GM06990 (cell line): ENCODE measurements around the gene TNFSF12.

ENCODE experiments used
- DNase-seq: peaks from one replicate; pipeline ENCODE4 v3.0.0-alpha.2; 2011; ENCODE audit not compliant: insufficient read length; ENCODE audit errors: extremely low read depth
- H3K27me3 ChIP-seq: replicated peaks from 2 replicates; pipeline ENCODE4 v1.6.0; 2011; ENCODE audit warnings: low read length; ENCODE audit not compliant: control insufficient read depth, insufficient read depth
- H3K36me3 ChIP-seq: 2 replicates; pipeline ENCODE4 v1.5.1; 2011; ENCODE audit warnings: low read length; ENCODE audit not compliant: control insufficient read depth, insufficient read depth
- H3K4me3 ChIP-seq: replicated peaks from 2 replicates; pipeline ENCODE4 v1.5.1; 2011; ENCODE audit warnings: low read depth, mild to moderate bottlenecking, control low read depth, low read length
- CTCF ChIP-seq: IDR thresholded peaks from 2 replicates; pipeline ENCODE4 v1.5.1; 2011; ENCODE audit warnings: low read length, control low read depth, mild to moderate bottlenecking, inconsistent platforms; ENCODE audit not compliant: insufficient read depth, poor library complexity, severe bottlenecking

The TNFSF12 gene

DNA sequence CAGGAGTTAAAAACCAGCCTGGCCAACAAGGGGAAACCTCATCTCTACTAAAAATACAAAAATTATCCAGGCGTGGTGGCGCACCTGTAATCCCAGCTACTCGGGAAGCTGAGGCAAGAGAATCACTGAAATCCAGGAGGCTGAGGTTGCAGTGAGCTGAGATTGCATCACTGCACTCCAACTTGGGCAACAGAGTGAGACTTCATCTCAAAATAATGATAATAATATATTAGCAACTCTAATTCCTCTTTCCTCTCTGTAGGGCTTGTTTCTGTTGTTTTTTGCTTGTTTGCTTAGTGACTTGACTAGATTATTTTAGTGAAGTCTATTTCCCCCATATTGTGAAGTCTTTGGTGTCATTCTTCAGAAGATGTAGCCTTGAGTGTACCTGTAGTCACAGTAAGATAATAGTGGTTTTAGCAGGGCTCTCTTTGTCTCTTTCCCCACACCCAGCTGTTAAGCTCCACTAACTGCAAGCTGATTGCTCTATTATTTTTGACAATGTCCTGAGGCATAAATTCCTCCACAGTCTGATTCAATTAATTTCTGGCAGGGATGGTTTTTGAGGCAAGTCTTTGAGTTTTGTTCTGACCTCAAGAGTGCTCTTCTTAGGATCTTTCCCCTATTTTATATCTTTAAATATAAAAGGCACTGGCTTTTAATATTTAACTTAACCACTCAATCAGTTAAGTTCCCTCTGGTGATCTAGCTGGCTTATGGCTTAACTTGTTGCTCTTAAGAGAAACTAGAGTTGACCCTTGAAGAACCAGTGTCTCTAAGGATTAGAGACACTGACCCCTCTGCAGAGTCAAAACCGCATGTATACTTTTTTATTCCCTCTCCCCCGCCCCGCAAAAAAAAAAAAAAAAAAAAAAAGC is 18.6 kb upstream of the TNFSF12 start:
- H3K4me3 ChIP-seq, result no peak overlapping the region
- no peak for DNase-seq
- TF ChIP-seq CTCF, result no peak
- no peaks in the 10 kb centered on the region for H3K36me3 ChIP-seq
- H3K27me3 ChIP-seq, result no peaks in the 10 kb centered on the region

DNA sequence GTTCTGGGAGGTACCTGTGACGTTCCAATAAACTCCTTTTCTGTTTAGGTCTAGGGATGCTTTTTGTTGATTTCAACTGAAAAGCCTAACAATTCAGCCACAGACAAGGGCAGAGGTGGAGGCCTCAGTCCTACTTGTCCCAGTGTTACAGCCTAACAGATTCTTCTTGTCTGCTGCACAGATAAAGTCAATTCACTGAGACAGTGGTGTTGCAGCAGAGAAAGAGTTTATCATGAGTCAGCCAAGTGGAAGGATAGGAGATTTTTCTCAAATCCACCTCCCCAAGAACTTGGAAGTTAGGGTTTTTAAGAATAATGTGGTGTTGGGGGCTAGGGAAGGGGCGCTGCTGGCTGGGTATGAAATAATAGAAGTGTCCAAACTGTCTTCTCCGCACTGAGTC is 10.8 kb upstream of the TNFSF12 start:
- H3K36me3 ChIP-seq, result no peaks in the 10 kb centered on the region
- DNase-seq, result no peak
- H3K4me3 ChIP-seq, result no peak overlapping the region
- H3K27me3 ChIP-seq, result no peaks in the 10 kb centered on the region
- no peak for TF ChIP-seq CTCF

- Histone ChIP-seq H3K4me3 (no peak overlapping the region), H3K36me3 (no peaks in the 10 kb centered on the region), H3K27me3 (no peaks in the 10 kb centered on the region)
- no peak for DNase-seq
- no peak for TF ChIP-seq CTCF
These were observed 9.8 kb upstream of the TNFSF12 start for GRCh38 chr17:7538891-7539545.

DNA sequence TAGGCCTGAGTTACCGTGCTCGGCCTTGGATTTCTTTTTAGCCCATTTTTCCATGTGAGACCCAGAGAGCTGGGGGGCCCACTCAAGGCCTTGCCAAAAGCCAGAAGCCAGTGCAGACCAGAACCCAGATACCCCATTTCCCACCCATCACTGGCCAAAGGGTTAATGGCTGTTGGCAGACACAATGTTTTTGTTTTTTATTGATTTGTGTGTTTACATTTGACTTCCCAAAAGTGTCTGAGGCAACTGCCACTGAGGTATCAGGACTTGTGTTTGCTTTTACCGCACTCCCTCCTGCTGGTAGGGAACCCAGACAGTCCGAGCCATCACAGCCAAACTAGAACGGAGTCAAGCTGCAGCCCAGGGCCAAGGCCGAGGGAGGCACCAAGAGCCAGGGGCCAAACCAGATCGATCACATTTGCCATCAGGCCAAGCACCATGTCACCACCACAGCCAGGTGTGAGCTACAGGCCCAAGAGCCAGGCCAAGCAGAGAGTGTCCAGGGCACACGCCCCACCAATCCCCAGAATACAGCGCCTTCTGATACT is 7.7 kb upstream of the TNFSF12 start:
- no peak overlapping the region for H3K4me3 ChIP-seq
- TF ChIP-seq CTCF, result no peak
- DNase-seq, result no peak

DNA sequence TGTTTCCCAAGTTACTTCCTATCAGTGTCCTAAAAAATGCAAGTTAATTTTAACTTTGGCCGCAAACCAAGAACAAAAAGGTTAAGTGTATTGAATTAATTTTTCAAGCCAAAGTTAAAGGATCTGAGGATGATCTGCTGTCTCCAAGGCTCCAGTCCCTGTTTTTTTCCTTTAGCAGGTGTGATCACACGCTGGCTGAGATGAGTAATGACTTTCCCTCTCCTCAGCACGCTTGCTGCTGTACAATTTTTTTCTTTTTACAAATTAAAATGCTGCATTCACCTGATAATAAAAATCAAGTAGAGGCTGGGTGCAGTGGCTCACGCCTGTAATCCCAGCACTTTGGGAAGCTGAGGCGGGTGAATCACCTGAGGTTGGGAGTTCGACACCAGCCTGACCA is 3.9 kb upstream of the TNFSF12 start:
- H3K27me3 ChIP-seq, result no peaks in the 10 kb centered on the region
- no peaks in the 10 kb centered on the region for H3K36me3 ChIP-seq
- no peak for TF ChIP-seq CTCF
- no peak overlapping the region for H3K4me3 ChIP-seq
- DNase-seq, result no peak

More for the DNA sequence above, 7.7 kb upstream of the TNFSF12 start:
- no peaks in the 10 kb centered on the region for H3K36me3 ChIP-seq
- H3K27me3 ChIP-seq, result no peaks in the 10 kb centered on the region
